IPS-11a (cell line): Measurements from ENCODE around the gene BICRAL.
A peak's percentile ranks its signal among the peaks of the same experiment; 100 is the strongest.
"Not testable (repeated sequence)": the region's sequence is repeated elsewhere in the genome, so short reads cannot be mapped to it uniquely, and the experiment has no call there.

Experiments
- H3K4me3 ChIP-seq: one replicate; pipeline ENCODE4 v1.5.1; 2013; ENCODE audit warnings: low read depth, low read length, control low read depth

Gene BICRAL

GRCh38 chr6:42890311-42891198 is 108.7 kb downstream of the BICRAL start:
- H3K4me3 ChIP-seq, result peak overlapping the region; percentile 93

- H3K4me3 ChIP-seq, result peak overlapping the region; percentile 93
Observed at GRCh38 chr6:42891199-42891722, 109.4 kb downstream of the BICRAL start.

- not testable (repeated sequence) for H3K4me3 ChIP-seq
Observed at GRCh38 chr6:42894041-42894828, 112.4 kb downstream of the BICRAL start.

GRCh38 chr6:42896178-42896719 is 114.4 kb downstream of the BICRAL start:
- H3K4me3 ChIP-seq, result no peak overlapping the region

GRCh38 chr6:42898891-42899361 is 117.1 kb downstream of the BICRAL start:
- no peak overlapping the region for H3K4me3 ChIP-seq

GRCh38 chr6:42899871-42900270 is 118.0 kb downstream of the BICRAL start:
- no peak overlapping the region for H3K4me3 ChIP-seq

- no peak overlapping the region for H3K4me3 ChIP-seq
Observed at GRCh38 chr6:42901538-42901957, 119.7 kb downstream of the BICRAL start.

- H3K4me3 ChIP-seq, result not testable (repeated sequence)
Observed at GRCh38 chr6:42902429-42903263, 120.8 kb downstream of the BICRAL start.

- H3K4me3 ChIP-seq, result no peak overlapping the region
Observed at GRCh38 chr6:42904467-42904866, 122.6 kb downstream of the BICRAL start.

- H3K4me3 ChIP-seq, result no peak overlapping the region
Observed at GRCh38 chr6:42907336-42907735, 125.5 kb downstream of the BICRAL start.

GRCh38 chr6:42909835-42910234 is 128.0 kb downstream of the BICRAL start:
- no peak overlapping the region for H3K4me3 ChIP-seq

GRCh38 chr6:42911171-42912021 is 129.5 kb downstream of the BICRAL start:
- H3K4me3 ChIP-seq, result peak overlapping the region; percentile 53

- no peak overlapping the region for H3K4me3 ChIP-seq
Observed at GRCh38 chr6:42914546-42914945, 132.7 kb downstream of the BICRAL start.

GRCh38 chr6:42915732-42916131 is 133.9 kb downstream of the BICRAL start, which contains the start of gene PTCRA:
Gene PTCRA, plus strand, starts transcription at chr6:42916053. Its CDS starts 17 bp downstream, at chr6:42916070.
- H3K4me3 ChIP-seq, result no peak within 1 kb of the TSS

- no peak overlapping the region for H3K4me3 ChIP-seq
Observed at GRCh38 chr6:42916288-42916687, 134.4 kb downstream of the BICRAL start.
